A673 (cell line): ENCODE results near the gene IL4R.
"Not testable (repeated sequence)": the region's sequence is repeated elsewhere in the genome, so short reads cannot be mapped to it uniquely, and the experiment has no call there.

Experiments
- CTCF ChIP-seq: fragments of 300-800, 200-600 bp; sonication (generic); conservative IDR thresholded peaks from 2 replicates; pipeline ENCODE4 v1.5.1; 2017; ENCODE audit warnings: low read depth, mild to moderate bottlenecking, antibody characterized with exemption, low read length, moderate library complexity, mixed read lengths
- EZH2 ChIP-seq: fragments of 200-600 bp; sonication (generic); IDR thresholded peaks from 2 replicates; pipeline ENCODE4 v1.6.1; 2017; ENCODE audit warnings: borderline replicate concordance, low read depth, mild to moderate bottlenecking, mixed read lengths, antibody characterized with exemption, low read length; ENCODE audit not compliant: poor library complexity, severe bottlenecking

- TF ChIP-seq CTCF, EZH2: not testable (repeated sequence)
These were observed 96.2 kb downstream of the IL4R start for GRCh38 chr16:27409958-27410357.
